Trophoblast cell (in vitro differentiated cells and primary cell): ENCODE data around the gene AKAP6.

Source experiments
- DNase-seq, 2 donors: peaks; one replicate each; pipeline ENCODE4 v3.0.0-alpha.2; 2016
- H2AFZ ChIP-seq: 2 replicates; pipeline ENCODE4 v1.6.1; 2013; ENCODE audit warnings: low read length, moderate library complexity, mild to moderate bottlenecking; ENCODE audit not compliant: insufficient read depth, poor library complexity
- H2AK5ac ChIP-seq: 2 replicates; pipeline ENCODE4 v1.6.1; 2013; ENCODE audit warnings: mild to moderate bottlenecking, low read length
- H2BK120ac ChIP-seq: 2 replicates; pipeline ENCODE4 v1.6.1; 2013; ENCODE audit warnings: low read length, mild to moderate bottlenecking, moderate library complexity; ENCODE audit not compliant: insufficient read depth, poor library complexity
- H2BK12ac ChIP-seq: 2 replicates; pipeline ENCODE4 v1.6.1; 2013; ENCODE audit warnings: mild to moderate bottlenecking, low read length, moderate library complexity
- H2BK5ac ChIP-seq: 2 replicates; pipeline ENCODE4 v1.6.1; 2013; ENCODE audit warnings: low read length, low read depth, moderate library complexity, mild to moderate bottlenecking; ENCODE audit not compliant: poor library complexity
- H3K14ac ChIP-seq: 2 replicates; pipeline ENCODE4 v1.6.1; 2013; ENCODE audit warnings: mild to moderate bottlenecking, low read length
- H3K18ac ChIP-seq: 2 replicates; pipeline ENCODE4 v1.6.1; 2013; ENCODE audit warnings: mild to moderate bottlenecking, low read length
- H3K23ac ChIP-seq: 2 replicates; pipeline ENCODE4 v1.6.1; 2013; ENCODE audit warnings: low read length
- H3K27ac ChIP-seq: 2 replicates; pipeline ENCODE4 v1.5.1; 2013; ENCODE audit warnings: low read depth, mild to moderate bottlenecking, inconsistent platforms, low read length, moderate library complexity
- H3K27me3 ChIP-seq: 2 replicates; pipeline ENCODE4 v1.6.1; 2013; ENCODE audit warnings: inconsistent platforms, mild to moderate bottlenecking, low read length, moderate library complexity; ENCODE audit not compliant: insufficient read depth
- H3K36me3 ChIP-seq, 2 experiments: 1 replicate in 1 of 2; 2 replicates in 1 of 2; pipeline ENCODE4 v1.6.1; 2013; ENCODE audit warnings: low read length in 2 of 2, mild to moderate bottlenecking in 2 of 2, moderate library complexity in 1 of 2; ENCODE audit not compliant: insufficient read depth in 2 of 2, control insufficient read depth in 1 of 2
- H3K4ac ChIP-seq: 2 replicates; pipeline ENCODE4 v1.6.1; 2013; ENCODE audit warnings: low read depth, mild to moderate bottlenecking, low read length, moderate library complexity
- H3K4me1 ChIP-seq, 2 experiments: 1 replicate in 1 of 2; 2 replicates in 1 of 2; pipeline ENCODE4 v1.6.1; 2013; ENCODE audit warnings: low read length in 2 of 2, mild to moderate bottlenecking in 2 of 2, moderate library complexity in 1 of 2; ENCODE audit not compliant: insufficient read depth in 2 of 2, control insufficient read depth in 1 of 2
- H3K4me2 ChIP-seq: 2 replicates; pipeline ENCODE4 v1.6.1; 2013; ENCODE audit warnings: inconsistent platforms, mild to moderate bottlenecking, low read length, moderate library complexity
- H3K4me3 ChIP-seq: 2 replicates; pipeline ENCODE4 v1.5.1; 2013; ENCODE audit warnings: mild to moderate bottlenecking, low read depth, low read length, inconsistent platforms
- H3K79me1 ChIP-seq: one replicate; pipeline ENCODE4 v1.6.1; 2013; ENCODE audit warnings: low read length
- H3K79me2 ChIP-seq: 2 replicates; pipeline ENCODE4 v1.6.1; 2013; ENCODE audit warnings: low read length, mild to moderate bottlenecking; ENCODE audit not compliant: control insufficient read depth, insufficient read depth, poor library complexity
- H3K9ac ChIP-seq: 2 replicates; pipeline ENCODE4 v1.6.1; 2013; ENCODE audit warnings: mild to moderate bottlenecking, low read length
- H3K9me3 ChIP-seq: 2 replicates; pipeline ENCODE4 v1.6.1; 2013; ENCODE audit warnings: low read depth, mild to moderate bottlenecking, control low read depth, inconsistent platforms, low read length; ENCODE audit not compliant: insufficient read depth
- H4K12ac ChIP-seq: 2 replicates; pipeline ENCODE4 v1.6.1; 2013; ENCODE audit warnings: low read depth, mild to moderate bottlenecking, low read length, moderate library complexity
- H4K8ac ChIP-seq: 2 replicates; pipeline ENCODE4 v1.6.1; 2013; ENCODE audit warnings: low read depth, mild to moderate bottlenecking, low read length, moderate library complexity
- H4K91ac ChIP-seq: one replicate; pipeline ENCODE4 v1.6.1; 2013; ENCODE audit warnings: low read depth, mild to moderate bottlenecking, low read length, moderate library complexity
- WGBS: extraction: QIAGEN DNeasy Blood & Tissue Kit; methylation state at CpG from one replicate; pipeline ENCODE4 v1.1.7; 2013; ENCODE audit warnings: missing lambda C conversion rate; ENCODE audit not compliant: insufficient read length, insufficient coverage; ENCODE audit errors: extremely low coverage; 5-methylcytosine and 5-hydroxymethylcytosine counted together

Gene AKAP6

GRCh38 chr14:32722631-32723183, 393.6 kb downstream of the AKAP6 start:
- Histone ChIP-seq H3K27me3 (no peaks in the 10 kb centered on the region), H3K4ac (no peak overlapping the region), H2AFZ (no peak overlapping the region)

DNA sequence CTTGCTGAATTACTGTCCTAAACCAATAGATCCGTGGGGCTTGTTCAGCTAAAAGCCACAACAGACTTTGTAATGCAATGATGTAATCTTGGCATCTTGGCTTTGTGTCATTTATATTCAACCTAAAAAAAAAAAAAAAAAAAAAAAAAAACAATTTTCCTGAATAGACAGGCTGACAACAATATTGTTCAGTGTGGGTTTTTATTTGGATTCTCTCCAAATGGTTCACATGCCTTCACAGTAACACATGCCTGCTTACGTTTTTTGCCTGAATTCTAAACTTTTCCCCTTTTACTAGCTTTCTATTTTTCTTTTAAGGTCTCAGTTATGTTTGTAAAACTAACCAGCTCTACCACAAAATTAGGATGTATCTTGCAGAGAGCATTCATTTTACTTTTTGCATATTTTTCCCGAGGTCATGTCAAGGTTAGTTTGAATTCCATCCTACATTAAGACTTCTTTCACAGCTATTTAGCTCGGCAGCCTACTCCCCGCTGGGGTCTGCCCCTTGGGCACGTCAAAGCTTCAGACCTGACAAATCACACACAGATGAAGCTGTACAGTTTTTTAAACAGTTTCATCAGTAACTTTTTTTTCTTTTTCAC, 395.9 kb downstream of the AKAP6 start:
- no peaks in the 10 kb centered on the region for H3K27me3 ChIP-seq
- no peaks in the 10 kb centered on the region for H3K79me2 ChIP-seq
- no peak overlapping the region for H3K23ac ChIP-seq
- H3K36me3 ChIP-seq, result no peaks in the 10 kb centered on the region
- no peak overlapping the region for H3K4ac ChIP-seq
- H3K9ac ChIP-seq, result no peak overlapping the region
- H3K9me3 ChIP-seq, result no peaks in the 10 kb centered on the region
- no peak overlapping the region for H3K4me2 ChIP-seq
- H3K18ac ChIP-seq, result no peak overlapping the region
- no peak overlapping the region for H4K12ac ChIP-seq
- no peak overlapping the region for H4K8ac ChIP-seq
- no CpG with 5 or more reads among the region's 6 CpGs for WGBS
- no peak overlapping the region for H2AK5ac ChIP-seq
- no peak overlapping the region for H2BK12ac ChIP-seq
- H3K14ac ChIP-seq, result no peak overlapping the region
- DNase-seq, result no peak
- H3K27ac ChIP-seq, result no peak overlapping the region
- no peaks in the 10 kb centered on the region for H3K79me1 ChIP-seq
- no peak overlapping the region for H4K91ac ChIP-seq
- no peak overlapping the region for H2AFZ ChIP-seq
- no peak overlapping the region for H3K4me3 ChIP-seq
- no peaks in the 10 kb centered on the region for H3K4me1 ChIP-seq
- H2BK5ac ChIP-seq, result no peak overlapping the region
- H2BK120ac ChIP-seq, result no peak overlapping the region

More at GRCh38 chr14:32722631-32723183, 393.6 kb downstream of the AKAP6 start:
- DNase-seq, result no peak
- H2AK5ac ChIP-seq, result no peak overlapping the region
- no peak overlapping the region for H2BK12ac ChIP-seq
- H4K8ac ChIP-seq, result no peak overlapping the region
- no peaks in the 10 kb centered on the region for H3K36me3 ChIP-seq
- H4K91ac ChIP-seq, result no peak overlapping the region
- no peaks in the 10 kb centered on the region for H3K4me1 ChIP-seq
- no peak overlapping the region for H2BK120ac ChIP-seq
- H3K79me1 ChIP-seq, result no peaks in the 10 kb centered on the region
- H3K14ac ChIP-seq, result no peak overlapping the region
- no peak overlapping the region for H3K4me3 ChIP-seq
- H3K4me2 ChIP-seq, result no peak overlapping the region
- WGBS, result no CpG with 5 or more reads among the region's 10 CpGs
- H2BK5ac ChIP-seq, result no peak overlapping the region
- H4K12ac ChIP-seq, result no peak overlapping the region
- no peak overlapping the region for H3K23ac ChIP-seq
- no peak overlapping the region for H3K9ac ChIP-seq
- H3K18ac ChIP-seq, result no peak overlapping the region
- H3K27ac ChIP-seq, result no peak overlapping the region
- H3K9me3 ChIP-seq, result no peaks in the 10 kb centered on the region
- no peaks in the 10 kb centered on the region for H3K79me2 ChIP-seq

DNA sequence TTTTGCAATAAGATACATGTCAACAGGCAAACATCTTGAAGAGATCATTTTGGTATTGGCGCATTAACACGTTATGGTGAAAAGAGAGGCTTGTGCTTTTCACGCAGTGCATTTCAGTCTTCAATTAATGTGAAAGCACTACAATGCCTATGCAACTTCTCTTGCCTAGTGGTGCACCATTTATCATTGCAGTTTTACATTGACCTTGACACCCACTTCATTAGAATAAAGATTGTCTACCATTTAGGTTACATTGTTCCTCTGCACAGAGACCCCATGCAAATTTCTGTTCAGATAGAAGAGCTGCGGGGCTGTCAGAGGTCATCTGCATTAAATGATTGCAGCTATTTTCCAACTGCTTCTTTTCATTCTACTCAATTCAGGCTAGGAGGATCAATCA, 397.4 kb downstream of the AKAP6 start:
- H3K23ac ChIP-seq, result no peak overlapping the region
- H3K79me1 ChIP-seq, result no peaks in the 10 kb centered on the region
- H3K9me3 ChIP-seq, result no peaks in the 10 kb centered on the region
- no peaks in the 10 kb centered on the region for H3K4me1 ChIP-seq
- no peak overlapping the region for H3K14ac ChIP-seq
- no peak overlapping the region for H2BK120ac ChIP-seq
- H3K27me3 ChIP-seq, result no peaks in the 10 kb centered on the region
- no peak overlapping the region for H3K4me2 ChIP-seq
- WGBS, result no CpG with 5 or more reads among the region's 4 CpGs
- no peaks in the 10 kb centered on the region for H3K79me2 ChIP-seq
- H3K4me3 ChIP-seq, result no peak overlapping the region
- no peak overlapping the region for H4K91ac ChIP-seq
- no peaks in the 10 kb centered on the region for H3K36me3 ChIP-seq
- H2AK5ac ChIP-seq, result no peak overlapping the region
- no peak overlapping the region for H3K18ac ChIP-seq
- H3K27ac ChIP-seq, result no peak overlapping the region
- H2BK12ac ChIP-seq, result no peak overlapping the region
- H3K4ac ChIP-seq, result no peak overlapping the region
- no peak overlapping the region for H4K8ac ChIP-seq
- H2AFZ ChIP-seq, result no peak overlapping the region
- H4K12ac ChIP-seq, result no peak overlapping the region
- no peak for DNase-seq
- H2BK5ac ChIP-seq, result no peak overlapping the region
- no peak overlapping the region for H3K9ac ChIP-seq

GRCh38 chr14:32727832-32728231, 398.7 kb downstream of the AKAP6 start:
- Histone ChIP-seq H2AFZ (no peak overlapping the region), H3K36me3 (no peaks in the 10 kb centered on the region), H3K4me3 (no peak overlapping the region), H4K12ac (no peak overlapping the region), H3K79me2 (no peaks in the 10 kb centered on the region), H2BK12ac (no peak overlapping the region), H3K9ac (no peak overlapping the region), H4K91ac (no peak overlapping the region), H3K4ac (no peak overlapping the region), H3K18ac (no peak overlapping the region), H4K8ac (no peak overlapping the region), H3K9me3 (no peaks in the 10 kb centered on the region), H3K27me3 (no peaks in the 10 kb centered on the region), H3K27ac (no peak overlapping the region), H3K23ac (no peak overlapping the region), H3K4me1 (no peaks in the 10 kb centered on the region), H2AK5ac (no peak overlapping the region), H2BK5ac (no peak overlapping the region), H3K14ac (no peak overlapping the region), H3K4me2 (no peak overlapping the region), H3K79me1 (no peaks in the 10 kb centered on the region), H2BK120ac (no peak overlapping the region)
- no peak for DNase-seq
- no CpG with 5 or more reads among the region's 5 CpGs for WGBS
